ENCODE data around the gene LMX1B. TPM values are rescaled to one million over a fixed set of nuclear protein-coding genes. Genes with fewer than 3 reads are reported as not detected.

Gene LMX1B
- total RNA-seq, 1 donor from 2014 or later: 0.14 TPM

- peaks cover 61% of the 10 kb centered on the region for H3K27me3 ChIP-seq
- TF ChIP-seq CTCF (IDR thresholded peaks at IDR 0.05): no peak
These were observed 21.3 kb downstream of the LMX1B start for GRCh38 chr9:126635061-126635460.

GRCh38 chr9:126635661-126636439 is 22.1 kb downstream of the LMX1B start:
- no peak for TF ChIP-seq CTCF (IDR thresholded peaks at IDR 0.05)
- intact Hi-C loops (cut with DNase I): no loop called here
- Histone ChIP-seq H3K4me3 (no peak overlapping the region), H3K4me1 (peaks cover 3% of the 10 kb centered on the region), H3K9me3 (no peaks in the 10 kb centered on the region), H3K27me3 (peaks cover 55% of the 10 kb centered on the region), H3K27ac (no peak overlapping the region), H3K36me3 (no peaks in the 10 kb centered on the region)
- ATAC-seq (no peak), DNase-seq (no peak)

More at GRCh38 chr9:126635061-126635460, 21.3 kb downstream of the LMX1B start:
- no peak overlapping the region for H3K27ac ChIP-seq
- ATAC-seq: no peak
- no peak overlapping the region for H3K4me3 ChIP-seq
- no peaks in the 10 kb centered on the region for H3K9me3 ChIP-seq
- intact Hi-C loops (cut with DNase I): no loop called here
- DNase-seq: no peak
- H3K36me3 ChIP-seq: no peaks in the 10 kb centered on the region
- H3K4me1 ChIP-seq: peaks cover 3% of the 10 kb centered on the region

GRCh38 chr9:126636983-126637798 is 23.5 kb downstream of the LMX1B start:
- intact Hi-C loops (cut with DNase I): no loop called here
- ATAC-seq (peak; percentile 5), DNase-seq (no peak)
- Histone ChIP-seq H3K27ac (no peak overlapping the region), H3K4me3 (no peak overlapping the region), H3K9me3 (no peaks in the 10 kb centered on the region), H3K4me1 (peaks cover 3% of the 10 kb centered on the region), H3K36me3 (no peaks in the 10 kb centered on the region), H3K27me3 (peaks cover 56% of the 10 kb centered on the region)
- TF ChIP-seq CTCF (IDR thresholded peaks at IDR 0.05): no peak

GRCh38 chr9:126638571-126639132 is 24.9 kb downstream of the LMX1B start:
- no peak overlapping the region for H3K4me3 ChIP-seq

More at GRCh38 chr9:126638571-126639132, 24.9 kb downstream of the LMX1B start:
- H3K9me3 ChIP-seq: no peaks in the 10 kb centered on the region
- DNase-seq (no peak), ATAC-seq (no peak)
- intact Hi-C loops (cut with DNase I): no loop called here
- no peak overlapping the region for H3K27ac ChIP-seq
- H3K4me1 ChIP-seq: peaks cover 3% of the 10 kb centered on the region
- no peaks in the 10 kb centered on the region for H3K36me3 ChIP-seq
- TF ChIP-seq CTCF (IDR thresholded peaks at IDR 0.05): no peak
- H3K27me3 ChIP-seq: peaks cover 56% of the 10 kb centered on the region

All from upper lobe of right lung (tissue), 1 donor.